Kidney (tissue), 14 donors: Measurements from ENCODE around the gene FARP2. TPM values are rescaled to one million over a fixed set of nuclear protein-coding genes. Genes with fewer than 3 reads are reported as not detected.

Experiments used
- DNase-seq, 5 donors: peaks; one replicate each; pipeline ENCODE4 v3.0.0-alpha.2; 2013 to 2020
- FAIRE-seq: peaks from 2 replicates; lab custom pipeline; 2012; peaks lifted over from hg19 to GRCh38; lab: Jason Lieb, UNC
- H3K27ac ChIP-seq, 2 donors: one replicate each; pipeline ENCODE4 v1.7.0; 2013; ENCODE audit warnings: low read depth in 2 of 2, low read length in 2 of 2, inconsistent platforms in 1 of 2
- H3K27me3 ChIP-seq: one replicate; pipeline ENCODE4 v1.7.1; 2013; ENCODE audit warnings: low read length, inconsistent platforms; ENCODE audit not compliant: control insufficient read depth, insufficient read depth
- H3K36me3 ChIP-seq, 3 donors: one replicate each; pipeline versions ENCODE4 v1.7.0 to v1.7.1; 2013; ENCODE audit warnings: low read length in 3 of 3, control low read depth in 1 of 3, inconsistent platforms in 1 of 3; ENCODE audit not compliant: insufficient read depth in 3 of 3, control insufficient read depth in 2 of 3
- H3K4me1 ChIP-seq, 3 donors: one replicate each; pipeline versions ENCODE4 v1.7.0 to v1.7.1; 2013; ENCODE audit warnings: low read length in 3 of 3, inconsistent platforms in 1 of 3, low read depth in 1 of 3; ENCODE audit not compliant: control insufficient read depth in 2 of 3, insufficient read depth in 2 of 3
- H3K4me3 ChIP-seq, 3 donors: one replicate each; pipeline versions ENCODE4 v1.7.0 to v1.8.1; 2013; ENCODE audit warnings: low read length in 3 of 3, control low read depth in 1 of 3, inconsistent platforms in 1 of 3
- H3K9ac ChIP-seq, 3 donors: one replicate each; pipeline versions ENCODE4 v1.7.0 to v1.7.1; 2013; ENCODE audit warnings: low read length in 3 of 3, control low read depth in 1 of 3, inconsistent platforms in 1 of 3
- H3K9me3 ChIP-seq, 3 donors: one replicate each; pipeline versions ENCODE4 v1.7.0 to v1.7.1; 2013; ENCODE audit warnings: low read length in 3 of 3, control low read depth in 1 of 3, inconsistent platforms in 1 of 3; ENCODE audit not compliant: control insufficient read depth in 2 of 3, insufficient read depth in 1 of 3
- CTCF ChIP-seq: IDR thresholded peaks from 3 replicates; pipeline ENCODE4 v1.5.1; 2012; ENCODE audit warnings: mild to moderate bottlenecking, moderate library complexity, borderline replicate concordance; ENCODE audit not compliant: insufficient read depth; ENCODE audit errors: extremely low read depth
- intact Hi-C: fragments of 100-400 bp; cut with DNase I; formaldehyde crosslinking; loops from one replicate; pipeline ENCODE4 v1.11.1; 2022
- polyA plus RNA-seq: library from polyadenylated mRNA; stranded (reverse); fragments of 350-450 nt; fragmentation: Illumina TruSeq; extraction: RNeasy Lipid Tissue Mini Kit (QIAGEN cat#74804); gene quantifications from one replicate; pipeline ENCODE4 v1.2.3, GENCODE V29; 2014; ENCODE audit warnings: low read depth, low replicate concordance; ENCODE audit not compliant: insufficient read depth
- total RNA-seq: library from RNA; stranded (reverse); fragmentation: NEBNext Ultra II Directional; extraction: Animal tissue kit (Norgen Biotek cat#: 25700); gene quantifications from one replicate; pipeline ENCODE4 v1.2.1, GENCODE V29; 2021
- donor health status: control.
- donor health status: control.
- donor health status: control.
- donor health status: control.
- donor health status: control.
- donor health status: DM: yes; HTN: yes; CAD: no.
- donor health status: Normal renal cell carcinoma (clear cell type).

Gene FARP2
- total and polyA plus RNA-seq, 2 donors from 2014 or later = 20.3 to 50.5 TPM

GRCh38 chr2:241499146-241499965 is 143.3 kb downstream of the FARP2 start:
- Histone ChIP-seq H3K4me1 (no peaks in the 10 kb centered on the region), H3K9me3 (no peaks in the 10 kb centered on the region), H3K27ac (no peak overlapping the region), H3K36me3 (peaks cover 2 to 19% (median 4%) of the 10 kb centered on the region in 3 donors), H3K9ac (no peak overlapping the region), H3K27me3 (no peaks in the 10 kb centered on the region), H3K4me3 (no peak overlapping the region)
- DNase-seq (no peak), FAIRE-seq (no peak)
- no peak for TF ChIP-seq CTCF
- intact Hi-C loops = no loop called here

GRCh38 chr2:241500016-241500415 is 143.9 kb downstream of the FARP2 start:
- H3K9me3 ChIP-seq = no peaks in the 10 kb centered on the region
- FAIRE-seq (no peak), DNase-seq (no peak)
- H3K9ac ChIP-seq = no peak overlapping the region
- H3K27me3 ChIP-seq = no peaks in the 10 kb centered on the region
- TF ChIP-seq CTCF = no peak
- H3K36me3 ChIP-seq = peaks cover 2 to 12% (median 4%) of the 10 kb centered on the region in 3 donors
- H3K27ac ChIP-seq = no peak overlapping the region
- intact Hi-C loops = no loop called here
- H3K4me1 ChIP-seq = no peaks in the 10 kb centered on the region
- H3K4me3 ChIP-seq = no peak overlapping the region

GRCh38 chr2:241500431-241500975 is 144.4 kb downstream of the FARP2 start:
- DNase-seq (no peak), FAIRE-seq (no peak)
- Histone ChIP-seq H3K27ac (no peak overlapping the region), H3K9me3 (no peaks in the 10 kb centered on the region), H3K9ac (no peak overlapping the region), H3K4me3 (no peak overlapping the region), H3K27me3 (no peaks in the 10 kb centered on the region), H3K4me1 (peaks cover 0 to 2% (median 0%) of the 10 kb centered on the region in 3 donors), H3K36me3 (peaks cover 0 to 9% (median 4%) of the 10 kb centered on the region in 3 donors)
- TF ChIP-seq CTCF = no peak
- intact Hi-C loops = no loop called here
